ENCODE measurements around the gene AK9. TPM values are rescaled to one million over a fixed set of nuclear protein-coding genes. Genes with fewer than 3 reads are reported as not detected.

The AK9 gene
- total and polyA plus RNA-seq, 4 donors: 1.1 to 5.3 (median 3.8) TPM

DNA sequence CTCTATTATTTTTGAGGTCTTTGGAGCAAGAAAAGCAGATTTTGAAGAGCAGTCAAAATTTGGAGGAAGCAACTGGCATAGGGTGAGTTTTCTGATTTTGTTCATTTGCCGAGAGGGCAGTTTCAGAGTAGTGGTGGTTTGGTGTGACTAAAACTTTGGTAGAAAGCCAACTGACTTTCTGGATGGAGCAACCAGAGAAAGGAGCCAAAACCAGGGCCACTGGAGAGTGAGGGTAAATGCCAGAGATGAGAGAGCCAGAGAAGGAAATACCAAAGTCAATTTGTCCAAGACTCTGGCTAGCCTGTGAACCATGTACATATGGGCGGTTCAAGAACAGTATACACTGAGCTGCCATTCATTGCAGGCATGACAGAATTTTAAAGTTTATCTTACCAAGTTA, 167.5 kb downstream of the AK9 start:
- DNase-seq (ENCODE audit: low spot score): no peak
- no peaks in the 10 kb centered on the region for H3K36me3 ChIP-seq (ENCODE audit: control insufficient read depth in 4 of 4, insufficient read depth in 3 of 4, low read depth in 1 of 4, low read length in 3 of 4)
- no peaks in the 10 kb centered on the region for H3K4me1 ChIP-seq (ENCODE audit: control insufficient read depth in 4 of 4, insufficient read depth in 4 of 4, low read length in 3 of 4)
- no peak overlapping the region for H3K27ac ChIP-seq (ENCODE audit: low read depth in 1 of 2, low read length in 2 of 2)
- no peaks in the 10 kb centered on the region for H3K9me3 ChIP-seq (ENCODE audit: control insufficient read depth in 4 of 4, low read length in 3 of 4)
- H3K9ac ChIP-seq (ENCODE audit: low read depth in 1 of 2, low read length in 2 of 2): no peak overlapping the region
- H3K4me3 ChIP-seq (ENCODE audit: low read depth in 1 of 3, low read length in 3 of 3): no peak overlapping the region
- no peak for TF ChIP-seq EGR1 (IDR thresholded peaks at IDR 0.05; ENCODE audit: low read depth in 2 of 2)
- TF ChIP-seq, protein P1, sequence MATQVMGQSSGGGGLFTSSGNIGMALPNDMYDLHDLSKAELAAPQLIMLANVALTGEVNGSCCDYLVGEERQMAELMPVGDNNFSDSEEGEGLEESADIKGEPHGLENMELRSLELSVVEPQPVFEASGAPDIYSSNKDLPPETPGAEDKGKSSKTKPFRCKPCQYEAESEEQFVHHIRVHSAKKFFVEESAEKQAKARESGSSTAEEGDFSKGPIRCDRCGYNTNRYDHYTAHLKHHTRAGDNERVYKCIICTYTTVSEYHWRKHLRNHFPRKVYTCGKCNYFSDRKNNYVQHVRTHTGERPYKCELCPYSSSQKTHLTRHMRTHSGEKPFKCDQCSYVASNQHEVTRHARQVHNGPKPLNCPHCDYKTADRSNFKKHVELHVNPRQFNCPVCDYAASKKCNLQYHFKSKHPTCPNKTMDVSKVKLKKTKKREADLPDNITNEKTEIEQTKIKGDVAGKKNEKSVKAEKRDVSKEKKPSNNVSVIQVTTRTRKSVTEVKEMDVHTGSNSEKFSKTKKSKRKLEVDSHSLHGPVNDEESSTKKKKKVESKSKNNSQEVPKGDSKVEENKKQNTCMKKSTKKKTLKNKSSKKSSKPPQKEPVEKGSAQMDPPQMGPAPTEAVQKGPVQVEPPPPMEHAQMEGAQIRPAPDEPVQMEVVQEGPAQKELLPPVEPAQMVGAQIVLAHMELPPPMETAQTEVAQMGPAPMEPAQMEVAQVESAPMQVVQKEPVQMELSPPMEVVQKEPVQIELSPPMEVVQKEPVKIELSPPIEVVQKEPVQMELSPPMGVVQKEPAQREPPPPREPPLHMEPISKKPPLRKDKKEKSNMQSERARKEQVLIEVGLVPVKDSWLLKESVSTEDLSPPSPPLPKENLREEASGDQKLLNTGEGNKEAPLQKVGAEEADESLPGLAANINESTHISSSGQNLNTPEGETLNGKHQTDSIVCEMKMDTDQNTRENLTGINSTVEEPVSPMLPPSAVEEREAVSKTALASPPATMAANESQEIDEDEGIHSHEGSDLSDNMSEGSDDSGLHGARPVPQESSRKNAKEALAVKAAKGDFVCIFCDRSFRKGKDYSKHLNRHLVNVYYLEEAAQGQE (IDR thresholded peaks at IDR 0.05): no peak
- TF ChIP-seq HNF4G (IDR thresholded peaks at IDR 0.05): no peak
- TF ChIP-seq GABPA (IDR thresholded peaks at IDR 0.05 in 1 of 2, conservative IDR thresholded peaks at IDR 0.05 in 1 of 2): no peak
- TF ChIP-seq, protein P2, sequence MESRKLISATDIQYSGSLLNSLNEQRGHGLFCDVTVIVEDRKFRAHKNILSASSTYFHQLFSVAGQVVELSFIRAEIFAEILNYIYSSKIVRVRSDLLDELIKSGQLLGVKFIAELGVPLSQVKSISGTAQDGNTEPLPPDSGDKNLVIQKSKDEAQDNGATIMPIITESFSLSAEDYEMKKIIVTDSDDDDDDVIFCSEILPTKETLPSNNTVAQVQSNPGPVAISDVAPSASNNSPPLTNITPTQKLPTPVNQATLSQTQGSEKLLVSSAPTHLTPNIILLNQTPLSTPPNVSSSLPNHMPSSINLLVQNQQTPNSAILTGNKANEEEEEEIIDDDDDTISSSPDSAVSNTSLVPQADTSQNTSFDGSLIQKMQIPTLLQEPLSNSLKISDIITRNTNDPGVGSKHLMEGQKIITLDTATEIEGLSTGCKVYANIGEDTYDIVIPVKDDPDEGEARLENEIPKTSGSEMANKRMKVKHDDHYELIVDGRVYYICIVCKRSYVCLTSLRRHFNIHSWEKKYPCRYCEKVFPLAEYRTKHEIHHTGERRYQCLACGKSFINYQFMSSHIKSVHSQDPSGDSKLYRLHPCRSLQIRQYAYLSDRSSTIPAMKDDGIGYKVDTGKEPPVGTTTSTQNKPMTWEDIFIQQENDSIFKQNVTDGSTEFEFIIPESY (IDR thresholded peaks at IDR 0.05): no peak
- TF ChIP-seq JUND (IDR thresholded peaks at IDR 0.05): no peak
- TF ChIP-seq FOXA1 (IDR thresholded peaks at IDR 0.05): no peak
- TF ChIP-seq HNF4A (conservative IDR thresholded peaks at IDR 0.05): no peak
- TF ChIP-seq, protein P3, sequence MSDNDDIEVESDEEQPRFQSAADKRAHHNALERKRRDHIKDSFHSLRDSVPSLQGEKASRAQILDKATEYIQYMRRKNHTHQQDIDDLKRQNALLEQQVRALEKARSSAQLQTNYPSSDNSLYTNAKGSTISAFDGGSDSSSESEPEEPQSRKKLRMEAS (IDR thresholded peaks at IDR 0.05): no peak
- TF ChIP-seq, protein P4, sequence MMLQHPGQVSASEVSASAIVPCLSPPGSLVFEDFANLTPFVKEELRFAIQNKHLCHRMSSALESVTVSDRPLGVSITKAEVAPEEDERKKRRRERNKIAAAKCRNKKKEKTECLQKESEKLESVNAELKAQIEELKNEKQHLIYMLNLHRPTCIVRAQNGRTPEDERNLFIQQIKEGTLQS (IDR thresholded peaks at IDR 0.05): no peak
- TF ChIP-seq, protein P5, sequence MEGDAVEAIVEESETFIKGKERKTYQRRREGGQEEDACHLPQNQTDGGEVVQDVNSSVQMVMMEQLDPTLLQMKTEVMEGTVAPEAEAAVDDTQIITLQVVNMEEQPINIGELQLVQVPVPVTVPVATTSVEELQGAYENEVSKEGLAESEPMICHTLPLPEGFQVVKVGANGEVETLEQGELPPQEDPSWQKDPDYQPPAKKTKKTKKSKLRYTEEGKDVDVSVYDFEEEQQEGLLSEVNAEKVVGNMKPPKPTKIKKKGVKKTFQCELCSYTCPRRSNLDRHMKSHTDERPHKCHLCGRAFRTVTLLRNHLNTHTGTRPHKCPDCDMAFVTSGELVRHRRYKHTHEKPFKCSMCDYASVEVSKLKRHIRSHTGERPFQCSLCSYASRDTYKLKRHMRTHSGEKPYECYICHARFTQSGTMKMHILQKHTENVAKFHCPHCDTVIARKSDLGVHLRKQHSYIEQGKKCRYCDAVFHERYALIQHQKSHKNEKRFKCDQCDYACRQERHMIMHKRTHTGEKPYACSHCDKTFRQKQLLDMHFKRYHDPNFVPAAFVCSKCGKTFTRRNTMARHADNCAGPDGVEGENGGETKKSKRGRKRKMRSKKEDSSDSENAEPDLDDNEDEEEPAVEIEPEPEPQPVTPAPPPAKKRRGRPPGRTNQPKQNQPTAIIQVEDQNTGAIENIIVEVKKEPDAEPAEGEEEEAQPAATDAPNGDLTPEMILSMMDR (IDR thresholded peaks at IDR 0.05; ENCODE audit: low read depth, low read length, missing input control): no peak
- TF ChIP-seq TAF1 (conservative IDR thresholded peaks at IDR 0.05): no peak
- TF ChIP-seq NR2F2 (IDR thresholded peaks at IDR 0.05): no peak
- no peak for TF ChIP-seq SP1 (IDR thresholded peaks at IDR 0.05)
- no peak for TF ChIP-seq RXRA (IDR thresholded peaks at IDR 0.05)
- 80% methylated on average over 2 of the region's 2 CpGs for WGBS
- H3K27me3 ChIP-seq (ENCODE audit: control insufficient read depth in 4 of 4, insufficient read depth in 4 of 4, low read length in 3 of 4): no peaks in the 10 kb centered on the region

DNA sequence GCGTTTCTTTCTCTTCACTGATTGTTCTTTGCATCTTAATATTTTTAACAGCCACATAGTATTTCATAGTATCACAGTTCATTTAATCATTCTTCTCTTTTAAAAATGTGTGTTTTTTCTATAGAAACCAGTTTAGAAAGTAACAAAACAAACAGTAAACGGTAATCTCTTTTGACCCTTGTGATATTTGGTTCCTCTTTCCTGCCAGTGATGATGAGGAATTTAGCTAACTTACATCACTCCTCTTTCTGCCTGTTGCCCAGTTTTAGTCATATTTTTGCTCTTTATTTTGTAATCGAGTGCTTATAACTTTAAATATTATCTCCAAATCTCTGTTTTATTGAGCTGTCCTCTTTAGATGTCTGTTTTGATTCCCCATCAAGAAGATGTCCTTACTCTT, 169.9 kb downstream of the AK9 start:
- Histone ChIP-seq H3K4me1 (ENCODE audit: control insufficient read depth in 4 of 4, insufficient read depth in 4 of 4, low read length in 3 of 4) (no peaks in the 10 kb centered on the region), H3K36me3 (ENCODE audit: control insufficient read depth in 4 of 4, insufficient read depth in 3 of 4, low read depth in 1 of 4, low read length in 3 of 4) (no peaks in the 10 kb centered on the region), H3K4me3 (ENCODE audit: low read depth in 1 of 3, low read length in 3 of 3) (no peak overlapping the region), H3K27me3 (ENCODE audit: control insufficient read depth in 4 of 4, insufficient read depth in 4 of 4, low read length in 3 of 4) (no peaks in the 10 kb centered on the region), H3K9me3 (ENCODE audit: control insufficient read depth in 4 of 4, low read length in 3 of 4) (no peaks in the 10 kb centered on the region), H3K9ac (ENCODE audit: low read depth in 1 of 2, low read length in 2 of 2) (no peak overlapping the region), H3K27ac (ENCODE audit: low read depth in 1 of 2, low read length in 2 of 2) (no peak overlapping the region)
- 70% methylated on average over 3 of the region's 3 CpGs for WGBS
- DNase-seq (ENCODE audit: low spot score): no peak
- TF ChIP-seq JUND (IDR thresholded peaks at IDR 0.05) (no peak), NR2F2 (IDR thresholded peaks at IDR 0.05) (no peak), FOXA1 (IDR thresholded peaks at IDR 0.05) (no peak), RAD21 (IDR thresholded peaks at IDR 0.05) (no peak), RXRA (IDR thresholded peaks at IDR 0.05) (no peak), YY1 (IDR thresholded peaks at IDR 0.05) (no peak), HNF4G (IDR thresholded peaks at IDR 0.05) (no peak), TAF1 (conservative IDR thresholded peaks at IDR 0.05) (no peak), SP1 (IDR thresholded peaks at IDR 0.05) (no peak), GABPA (IDR thresholded peaks at IDR 0.05 in 1 of 2, conservative IDR thresholded peaks at IDR 0.05 in 1 of 2) (no peak), EGR1 (IDR thresholded peaks at IDR 0.05; ENCODE audit: low read depth in 2 of 2) (no peak)
- TF ChIP-seq, protein P3 (IDR thresholded peaks at IDR 0.05): no peak
- TF ChIP-seq, protein P5 (IDR thresholded peaks at IDR 0.05; ENCODE audit: low read depth, low read length, missing input control): no peak
- TF ChIP-seq, protein P2 (IDR thresholded peaks at IDR 0.05): no peak
